PC-9 (cell line): ENCODE measurements around the gene GDPGP1. TPM values are rescaled to one million over a fixed set of nuclear protein-coding genes. Genes with fewer than 3 reads are reported as not detected.

Source experiments
- BruUV-seq: library from RNA; stranded (reverse); fragments of 400-500 nt; replicated peaks from 2 replicates; lab custom pipeline; 2021; lab: Mats Ljungman, UMichigan
- CTCF ChIA-PET: fragments of 300-600 bp; sonication (Branson Sonifier 250); formaldehyde crosslinking; loops from one replicate; lab custom pipeline; 2022; ENCODE audit warnings: antibody characterized with exemption; lab: Charles Lee
- POLR2A ChIA-PET: fragments of 300-600 bp; sonication (Branson Sonifier 250); formaldehyde crosslinking; loops from one replicate; lab custom pipeline; 2022; ENCODE audit warnings: antibody characterized with exemption; ENCODE audit not compliant: unreplicated experiment; lab: Charles Lee
- DNase-seq, 2 experiments: peaks; one replicate each; pipeline versions ENCODE4 v3.0.0 to v3.0.0-alpha.2; 2015 to 2022; ENCODE audit warnings: mixed read lengths in 1 of 2
- H2AFZ ChIP-seq: fragments of 200-600 bp; sonication (generic); 2 replicates; pipeline ENCODE4 v1.8.1; 2017; ENCODE audit warnings: antibody characterized with exemption
- H3F3A ChIP-seq: fragments of 200-600 bp; sonication (generic); 2 replicates; pipeline ENCODE4 v1.8.1; 2017; ENCODE audit warnings: antibody characterized with exemption, mild to moderate bottlenecking, low read depth; ENCODE audit not compliant: insufficient read depth
- H3K27ac ChIP-seq: fragments of 200-600 bp; sonication (generic); 2 replicates; pipeline ENCODE4 v1.6.1; 2016; ENCODE audit warnings: mixed run types
- H3K27me3 ChIP-seq: fragments of 200-600 bp; sonication (generic); 2 replicates; pipeline ENCODE4 v1.6.1; 2016; ENCODE audit warnings: low read depth, mixed run types; ENCODE audit not compliant: insufficient read depth
- H3K36me3 ChIP-seq: fragments of 200-600 bp; sonication (generic); 2 replicates; pipeline ENCODE4 v1.6.1; 2016; ENCODE audit warnings: low read depth, mixed run types
- H3K4me1 ChIP-seq: fragments of 200-600 bp; sonication (generic); replicated peaks from 2 replicates; pipeline ENCODE4 v1.6.1; 2016; ENCODE audit warnings: mixed run types; ENCODE audit not compliant: insufficient read depth
- H3K4me2 ChIP-seq: fragments of 200-600 bp; sonication (generic); 2 replicates; pipeline ENCODE4 v1.6.1; 2017; ENCODE audit warnings: mixed run types
- H3K4me3 ChIP-seq: fragments of 200-600 bp; sonication (generic); 2 replicates; pipeline ENCODE4 v1.6.1; 2016; ENCODE audit warnings: mixed run types
- H3K79me2 ChIP-seq: fragments of 200-600 bp; sonication (generic); 2 replicates; pipeline ENCODE4 v1.6.1; 2017; ENCODE audit warnings: low read depth, mixed run types
- H3K9me2 ChIP-seq: fragments of 200-600 bp; sonication (generic); 2 replicates; pipeline ENCODE4 v1.8.1; 2017; ENCODE audit warnings: mild to moderate bottlenecking; ENCODE audit not compliant: insufficient read depth
- H3K9me3 ChIP-seq: fragments of 200-600 bp; sonication (generic); 2 replicates; pipeline ENCODE4 v1.8.1; 2016; ENCODE audit warnings: low read depth; ENCODE audit not compliant: insufficient read depth
- H4K20me1 ChIP-seq: fragments of 200-600 bp; sonication (generic); 2 replicates; pipeline ENCODE4 v1.8.1; 2017; ENCODE audit not compliant: insufficient read depth
- CTCF ChIP-seq: fragments of 200-600 bp; sonication (generic); conservative IDR thresholded peaks from 2 replicates; pipeline ENCODE4 v1.6.1; 2017; ENCODE audit warnings: mixed run types, antibody characterized with exemption, mild to moderate bottlenecking, moderate library complexity
- EZH2 ChIP-seq: fragments of 200-600 bp; sonication (generic); IDR thresholded peaks from 2 replicates; pipeline ENCODE4 v1.8.0; 2017; ENCODE audit warnings: antibody characterized with exemption, low read depth
- intact Hi-C: fragments of 100-400 bp; cut with micrococcal nuclease; formaldehyde crosslinking; loops from one replicate; pipeline ENCODE4 v1.10.0; 2022; ENCODE audit not compliant: unreplicated experiment
- total RNA-seq: library from RNA; stranded (reverse); gene quantifications from 2 replicates; pipeline ENCODE4 v1.2.3, GENCODE V29; 2021

Gene GDPGP1
- total RNA-seq, 1 experiment from 2014 or later, result 7.6 TPM

GRCh38 chr15:90205050-90205848, 28.8 kb upstream of the GDPGP1 start:
- Histone ChIP-seq H4K20me1 (no peaks in the 10 kb centered on the region; the same call in 1 of the 2 replicates), H3K27me3 (no peaks in the 10 kb centered on the region), H3K4me1 (peaks cover 82% of the 10 kb centered on the region), H3K9me2 (no peaks in the 10 kb centered on the region), H3K79me2 (peaks cover 94% of the 10 kb centered on the region), H3K27ac (peak overlapping the region; percentile 29; the same call in 1 of the 2 replicates), H3K9me3 (no peaks in the 10 kb centered on the region), H3F3A (peaks cover 40% of the 10 kb centered on the region), H2AFZ (no peak overlapping the region), H3K4me3 (no peak overlapping the region; the same call in 1 of the 2 replicates), H3K36me3 (peaks cover 54% of the 10 kb centered on the region), H3K4me2 (peak overlapping the region; percentile 82)
- ChIA-PET POLR2A (interaction anchor here (0.6 kb wide), 1 partner anchor 64 kb away, joined by 3 read pairs; no protein-coding TSS in a partner anchor), CTCF (no interaction called here)
- intact Hi-C loops, result no loop called here
- DNase-seq, result no peak
- no TSS peak for BruUV-seq
- no peak for TF ChIP-seq CTCF
- TF ChIP-seq EZH2, result no peak

- no peaks in the 10 kb centered on the region for H3K9me2 ChIP-seq
- peaks cover 40% of the 10 kb centered on the region for H3F3A ChIP-seq
- no TSS peak for BruUV-seq
- H3K4me3 ChIP-seq, result no peak overlapping the region; the same call in 1 of the 2 replicates
- H3K27me3 ChIP-seq, result no peaks in the 10 kb centered on the region
- H3K4me2 ChIP-seq, result peak overlapping the region; percentile 82
- peaks cover 59% of the 10 kb centered on the region for H3K36me3 ChIP-seq
- intact Hi-C loops, result no loop called here
- no peaks in the 10 kb centered on the region for H3K9me3 ChIP-seq
- H3K4me1 ChIP-seq, result peaks cover 82% of the 10 kb centered on the region
- H2AFZ ChIP-seq, result no peak overlapping the region
- peak overlapping the region; percentile 29; the same call in 1 of the 2 replicates for H3K27ac ChIP-seq
- no peak for TF ChIP-seq CTCF
- TF ChIP-seq EZH2, result no peak
- ChIA-PET CTCF (no interaction called here), POLR2A (interaction anchor here (0.6 kb wide), 1 partner anchor 63 kb away, joined by 3 read pairs; no protein-coding TSS in a partner anchor)
- no peak for DNase-seq
- no peaks in the 10 kb centered on the region; the same call in 1 of the 2 replicates for H4K20me1 ChIP-seq
- H3K79me2 ChIP-seq, result peaks cover 89% of the 10 kb centered on the region
Measured at GRCh38 chr15:90205886-90206285, 28.1 kb upstream of the GDPGP1 start.

GRCh38 chr15:90207252-90207651, 26.8 kb upstream of the GDPGP1 start:
- no peak overlapping the region for H3K4me3 ChIP-seq
- H3K9me3 ChIP-seq, result no peaks in the 10 kb centered on the region
- peaks cover 59% of the 10 kb centered on the region for H3K36me3 ChIP-seq
- intact Hi-C loops, result no loop called here
- no peak for DNase-seq
- no peaks in the 10 kb centered on the region for H3K9me2 ChIP-seq
- H3K4me1 ChIP-seq, result peaks cover 93% of the 10 kb centered on the region
- POLR2A ChIA-PET, result no interaction called here
- H3K27me3 ChIP-seq, result no peaks in the 10 kb centered on the region
- no peaks in the 10 kb centered on the region; the same call in 1 of the 2 replicates for H4K20me1 ChIP-seq
- CTCF ChIA-PET, result no interaction called here
- H3K27ac ChIP-seq, result peak overlapping the region; percentile 43; the same call in 1 of the 2 replicates
- no peak for TF ChIP-seq CTCF
- no peak for TF ChIP-seq EZH2
- peak overlapping the region; percentile 82; the same call in 1 of the 2 replicates for H3K4me2 ChIP-seq
- peaks cover 51% of the 10 kb centered on the region for H3F3A ChIP-seq
- peaks cover 87% of the 10 kb centered on the region for H3K79me2 ChIP-seq
- no TSS peak for BruUV-seq
- no peak overlapping the region for H2AFZ ChIP-seq
